HG03097 (cell line): ENCODE results near the gene TIGD6.
"Not testable (repeated sequence)": the region's sequence is repeated elsewhere in the genome, so short reads cannot be mapped to it uniquely, and the experiment has no call there.

Experiments used
- ATAC-seq: cut with Tn5 transposase; IDR thresholded peaks from one replicate; pipeline ENCODE4 v1.9.1; 2021; ENCODE audit not compliant: unreplicated experiment, low FRiP score

The TIGD6 gene

GRCh38 chr5:150000256-150000989, at the start of gene TIGD6, which contains the start of gene HMGXB3:
Gene TIGD6, minus strand, starts transcription at chr5:150000654. Its CDS starts 4,306 bp downstream, at chr5:149996348.
Gene HMGXB3, plus strand, starts transcription at chr5:150000739. Its CDS starts 4,114 bp downstream, at chr5:150004853.
- ATAC-seq: peak; percentile 84

- no peak for ATAC-seq
Measured at GRCh38 chr5:150046031-150046430, 45.6 kb upstream of the TIGD6 start.

GRCh38 chr5:150045549-150045948, 45.1 kb upstream of the TIGD6 start:
- no peak for ATAC-seq

GRCh38 chr5:150044712-150045111, 44.3 kb upstream of the TIGD6 start:
- ATAC-seq: no peak

- ATAC-seq: no peak
Measured at GRCh38 chr5:150044329-150044681, 43.9 kb upstream of the TIGD6 start.

GRCh38 chr5:150043657-150044328, 43.3 kb upstream of the TIGD6 start:
- no peak for ATAC-seq

GRCh38 chr5:150042459-150042858, 42.0 kb upstream of the TIGD6 start:
- ATAC-seq: no peak

- no peak for ATAC-seq
Measured at GRCh38 chr5:150038547-150038946, 38.1 kb upstream of the TIGD6 start.

- ATAC-seq: no peak
Measured at GRCh38 chr5:150036513-150036912, 36.1 kb upstream of the TIGD6 start.

- ATAC-seq: peak; percentile 74
Measured at GRCh38 chr5:150035139-150035895, 34.9 kb upstream of the TIGD6 start.

GRCh38 chr5:150034662-150035061, 34.2 kb upstream of the TIGD6 start:
- ATAC-seq: no peak

- no peak for ATAC-seq
Measured at GRCh38 chr5:150033334-150033733, 32.9 kb upstream of the TIGD6 start.

- not testable (repeated sequence) for ATAC-seq
Measured at GRCh38 chr5:150028047-150028446, 27.6 kb upstream of the TIGD6 start.

GRCh38 chr5:150026682-150027172, 26.3 kb upstream of the TIGD6 start:
- no peak for ATAC-seq

- no peak for ATAC-seq
Measured at GRCh38 chr5:150024346-150024984, 24.0 kb upstream of the TIGD6 start.

- ATAC-seq: no peak
Measured at GRCh38 chr5:150023136-150023535, 22.7 kb upstream of the TIGD6 start.

GRCh38 chr5:150022681-150023080, 22.2 kb upstream of the TIGD6 start:
- no peak for ATAC-seq

- no peak for ATAC-seq
Measured at GRCh38 chr5:150022158-150022531, 21.7 kb upstream of the TIGD6 start.

GRCh38 chr5:150021491-150022157, 21.2 kb upstream of the TIGD6 start:
- ATAC-seq: no peak

GRCh38 chr5:150020249-150020648, 19.8 kb upstream of the TIGD6 start:
- no peak for ATAC-seq
